Tibial nerve (tissue), 4 donors: ENCODE data around the gene RMI2. TPM values are rescaled to one million over a fixed set of nuclear protein-coding genes. Genes with fewer than 3 reads are reported as not detected.

Source experiments
- DNase-seq, 2 donors: peaks; one replicate each; pipeline ENCODE4 v3.0.0-alpha.2; 2019; ENCODE audit warnings: low spot score in 2 of 2
- H3K27ac ChIP-seq, 4 donors: fragments of 200-600 bp; sonication (generic) in 3 of 4; one replicate each; pipeline ENCODE4 v1.5.1; 2017 to 2019; ENCODE audit warnings: mild to moderate bottlenecking in 1 of 4
- H3K27me3 ChIP-seq, 2 donors: fragments of 200-600 bp; sonication (generic) in 1 of 2; one replicate each; pipeline versions ENCODE4 v1.5.1 to v1.6.0; 2017 to 2019
- H3K36me3 ChIP-seq, 3 donors: fragments of 200-600 bp; sonication (generic); one replicate each; pipeline ENCODE4 v1.5.1; 2018 to 2019
- H3K4me1 ChIP-seq, 4 donors: fragments of 200-600 bp; sonication (generic) in 3 of 4; one replicate each; pipeline ENCODE4 v1.5.1; 2017 to 2019
- H3K4me3 ChIP-seq, 4 donors: fragments of 200-600 bp; sonication (generic) in 3 of 4; one replicate each; pipeline ENCODE4 v1.5.1; 2017 to 2019; ENCODE audit warnings: mild to moderate bottlenecking in 1 of 4, moderate library complexity in 1 of 4
- H3K9me3 ChIP-seq, 4 donors: fragments of 200-600 bp; sonication (generic) in 3 of 4; one replicate each; pipeline ENCODE4 v1.5.1; 2017 to 2019
- CTCF ChIP-seq, 5 experiments: fragments of 200-600 bp in 3 of 5; fragments of 450-650 bp in 2 of 5; sonication (generic) in 3 of 5; IDR thresholded peaks; one replicate each; pipeline ENCODE4 v1.5.1; 2016 to 2019; ENCODE audit warnings: antibody characterized with exemption in 5 of 5, mild to moderate bottlenecking in 3 of 5, moderate library complexity in 2 of 5
- EP300 ChIP-seq, 2 donors: sonication (generic); formaldehyde crosslinking; IDR thresholded peaks; one replicate each; pipeline ENCODE4 v1.6.1; 2017; ENCODE audit warnings: antibody characterized with exemption in 2 of 2, mild to moderate bottlenecking in 1 of 2
- POLR2A ChIP-seq, 2 donors: fragments of 450-650 bp; IDR thresholded peaks; one replicate each; pipeline ENCODE4 v1.6.1; 2017; ENCODE audit warnings: antibody characterized with exemption in 2 of 2, mild to moderate bottlenecking in 2 of 2, moderate library complexity in 2 of 2
- WGBS, 2 donors: methylation state at CpG; one replicate each; pipeline ENCODE4 v1.1.5; 2018; 5-methylcytosine and 5-hydroxymethylcytosine counted together
- total RNA-seq, 4 donors: library from RNA; depleted of rRNA; stranded (reverse); fragments of >200 nt; gene quantifications; one replicate each; pipeline ENCODE4 v1.1.0, GENCODE V29; 2016

Gene RMI2
- total RNA-seq, 4 donors from 2014 or later = 1.3 to 4.0 (median 2.0) TPM; not detected in 1

GRCh38 chr16:11393366-11393765 lies 48.1 kb downstream of the RMI2 start:
- H3K4me3 ChIP-seq = no peak overlapping the region

GRCh38 chr16:11393861-11394592 lies 48.8 kb downstream of the RMI2 start:
- Histone ChIP-seq H3K36me3 (peaks cover 0 to 7% (median 0%) of the 10 kb centered on the region in 3 donors), H3K4me3 (no peak overlapping the region), H3K27ac (no peak overlapping the region), H3K27me3 (no peaks in the 10 kb centered on the region), H3K9me3 (no peaks in the 10 kb centered on the region), H3K4me1 (peaks cover 0 to 5% (median 0%) of the 10 kb centered on the region in 4 donors)
- 79 to 90% methylated on average over 9 to 10 of the region's 10 CpGs for WGBS, 2 donors
- TF ChIP-seq EP300 (IDR thresholded peaks at IDR 0.05) (no peak), CTCF (IDR thresholded peaks at IDR 0.05) (no peak), POLR2A (IDR thresholded peaks at IDR 0.05) (no peak)
- DNase-seq = no peak

More at GRCh38 chr16:11393366-11393765, 48.1 kb downstream of the RMI2 start:
- 87 to 93% methylated on average over 4 to 11 of the region's 11 CpGs for whole genome bisulfite sequencing, 2 donors
- DNase-seq = no peak
- Histone ChIP-seq H3K27me3 (no peaks in the 10 kb centered on the region), H3K9me3 (no peaks in the 10 kb centered on the region), H3K27ac (no peak overlapping the region), H3K36me3 (peaks cover 0 to 7% (median 0%) of the 10 kb centered on the region in 3 donors), H3K4me1 (peaks cover 0 to 5% (median 0%) of the 10 kb centered on the region in 4 donors)
- TF ChIP-seq CTCF (IDR thresholded peaks at IDR 0.05) (no peak), EP300 (IDR thresholded peaks at IDR 0.05) (no peak), POLR2A (IDR thresholded peaks at IDR 0.05) (no peak)

- 68 to 81% methylated on average over 3 of the region's 3 CpGs for WGBS, 2 donors
- Histone ChIP-seq H3K9me3 (no peaks in the 10 kb centered on the region), H3K4me3 (no peak overlapping the region), H3K36me3 (peaks cover 0 to 7% (median 0%) of the 10 kb centered on the region in 3 donors), H3K4me1 (peaks cover 0 to 5% (median 0%) of the 10 kb centered on the region in 4 donors), H3K27ac (no peak overlapping the region), H3K27me3 (no peaks in the 10 kb centered on the region)
- no peak for DNase-seq
- TF ChIP-seq CTCF (IDR thresholded peaks at IDR 0.05) = no peak
These were observed 49.3 kb downstream of the RMI2 start for GRCh38 chr16:11394593-11394960.

GRCh38 chr16:11395008-11395948 lies 50.0 kb downstream of the RMI2 start:
- H3K27me3 ChIP-seq = no peaks in the 10 kb centered on the region
- DNase-seq = no peak
- H3K4me3 ChIP-seq = no peak overlapping the region
- no peak overlapping the region for H3K27ac ChIP-seq
- no peaks in the 10 kb centered on the region for H3K9me3 ChIP-seq
- TF ChIP-seq CTCF (IDR thresholded peaks at IDR 0.05) = no peak
- no peak for TF ChIP-seq POLR2A (IDR thresholded peaks at IDR 0.05)
- no peak for TF ChIP-seq EP300 (IDR thresholded peaks at IDR 0.05)
- peaks cover 0 to 5% (median 0%) of the 10 kb centered on the region in 4 donors for H3K4me1 ChIP-seq
- 78 to 80% methylated on average over 19 to 21 of the region's 22 CpGs for WGBS, 2 donors
- peaks cover 0 to 1% (median 0%) of the 10 kb centered on the region in 3 donors for H3K36me3 ChIP-seq

GRCh38 chr16:11395949-11396240 lies 50.6 kb downstream of the RMI2 start:
- DNase-seq = no peak
- no peaks in the 10 kb centered on the region for H3K27me3 ChIP-seq
- H3K4me3 ChIP-seq = no peak overlapping the region
- TF ChIP-seq POLR2A (IDR thresholded peaks at IDR 0.05) (no peak), CTCF (IDR thresholded peaks at IDR 0.05) (no peak), EP300 (IDR thresholded peaks at IDR 0.05) (no peak)
- 13 to 26% methylated on average over 3 of the region's 3 CpGs for WGBS, 2 donors
- H3K9me3 ChIP-seq = no peaks in the 10 kb centered on the region
- H3K27ac ChIP-seq = no peak overlapping the region
- H3K36me3 ChIP-seq = no peaks in the 10 kb centered on the region
- H3K4me1 ChIP-seq = peaks cover 0 to 5% (median 0%) of the 10 kb centered on the region in 4 donors
